Keratinocyte (primary cell): ENCODE measurements around the gene NRG3. TPM values are rescaled to one million over a fixed set of nuclear protein-coding genes. Genes with fewer than 3 reads are reported as not detected.

Experiments used
- DNase-seq: peaks from one replicate; pipeline ENCODE4 v3.0.0-alpha.2; 2011; ENCODE audit warnings: low read depth, missing footprints, low spot score
- FAIRE-seq: peaks from 2 replicates; lab custom pipeline; 2011; peaks lifted over from hg19 to GRCh38; lab: Jason Lieb, UNC
- H2AFZ ChIP-seq: 2 replicates; pipeline ENCODE4 v1.6.0; 2012; ENCODE audit warnings: low read length, control low read depth, inconsistent platforms; ENCODE audit not compliant: control insufficient read depth
- H3K27ac ChIP-seq: 2 replicates; pipeline ENCODE4 v1.5.1; 2011; ENCODE audit warnings: low read length; ENCODE audit not compliant: control insufficient read depth, insufficient read depth
- H3K27me3 ChIP-seq: 3 replicates; pipeline ENCODE4 v1.6.0; 2011; ENCODE audit warnings: low read length; ENCODE audit not compliant: control insufficient read depth, insufficient read depth; ENCODE audit errors: extremely low read depth
- H3K36me3 ChIP-seq, 2 experiments: 2 replicates in 1 of 2; 3 replicates in 1 of 2; pipeline ENCODE4 v1.5.1; 2011; ENCODE audit warnings: low read length in 2 of 2, mild to moderate bottlenecking in 1 of 2; ENCODE audit not compliant: control insufficient read depth in 2 of 2, insufficient read depth in 2 of 2; ENCODE audit errors: extremely low read depth in 1 of 2
- H3K4me1 ChIP-seq: 3 replicates; pipeline ENCODE4 v1.5.1; 2011; ENCODE audit warnings: low read length; ENCODE audit not compliant: control insufficient read depth, insufficient read depth; ENCODE audit errors: extremely low read depth
- H3K4me2 ChIP-seq: 3 replicates; pipeline ENCODE4 v1.6.0; 2011; ENCODE audit warnings: low read depth, low read length; ENCODE audit not compliant: control insufficient read depth, insufficient read depth; ENCODE audit errors: extremely low read depth
- H3K4me3 ChIP-seq, 3 experiments: fragments of 200-600 bp in 1 of 3; sonication (generic) in 1 of 3; 2 replicates in 2 of 3; 3 replicates in 1 of 3; pipeline ENCODE4 v1.5.1; 2011 to 2016; ENCODE audit warnings: low read length in 3 of 3, mild to moderate bottlenecking in 3 of 3, control low read depth in 2 of 3, inconsistent platforms in 1 of 3, low read depth in 1 of 3, mixed read lengths in 1 of 3, mixed run types in 1 of 3, moderate library complexity in 1 of 3; ENCODE audit not compliant: control insufficient read depth in 2 of 3, insufficient read depth in 2 of 3; ENCODE audit errors: extremely low read depth in 1 of 3
- H3K79me2 ChIP-seq: 2 replicates; pipeline ENCODE4 v1.6.0; 2012; ENCODE audit warnings: low read length; ENCODE audit not compliant: control insufficient read depth, insufficient read depth
- H3K9ac ChIP-seq: 3 replicates; pipeline ENCODE4 v1.6.0; 2011; ENCODE audit warnings: low read length; ENCODE audit not compliant: control insufficient read depth, insufficient read depth; ENCODE audit errors: extremely low read depth
- H3K9me1 ChIP-seq: 3 replicates; pipeline ENCODE4 v1.6.0; 2011; ENCODE audit warnings: low read length; ENCODE audit not compliant: control insufficient read depth, insufficient read depth; ENCODE audit errors: extremely low read depth
- H3K9me3 ChIP-seq: 2 replicates; pipeline ENCODE4 v1.5.1; 2012; ENCODE audit warnings: low read depth, low read length; ENCODE audit not compliant: control insufficient read depth
- H4K20me1 ChIP-seq: 3 replicates; pipeline ENCODE4 v1.6.0; 2011; ENCODE audit warnings: low read length; ENCODE audit not compliant: control insufficient read depth, insufficient read depth; ENCODE audit errors: extremely low read depth
- CTCF ChIP-seq, 3 experiments: IDR thresholded peaks in 1 of 3; conservative IDR thresholded peaks in 1 of 3; optimal IDR thresholded peaks in 1 of 3; 2 replicates in 2 of 3; 3 replicates in 1 of 3; pipeline versions ENCODE3 to v1.5.1; 2011; ENCODE audit warnings: low read length in 3 of 3, mild to moderate bottlenecking in 3 of 3, moderate library complexity in 2 of 3, control low read depth in 1 of 3, inconsistent platforms in 1 of 3; ENCODE audit not compliant: insufficient read depth in 2 of 3; ENCODE audit errors: extremely low read depth in 1 of 3
- EZH2 ChIP-seq: IDR thresholded peaks from one replicate; pipeline ENCODE4 v1.6.1; 2012; ENCODE audit warnings: inconsistent platforms, mild to moderate bottlenecking, low read length, moderate library complexity
- dilution Hi-C: fragments of 300-500 bp; cut with MboI; formaldehyde crosslinking; loops from one replicate; pipeline ENCODE4 v1.7.0; 2020; ENCODE audit warnings: low sequenced_read_pairs; ENCODE audit not compliant: extremely low pct_ligation_motif_present
- polyA plus RNA-seq, 5 experiments: library from polyadenylated mRNA; depleted of rRNA in 3 of 5; stranded (reverse) in 3 of 5; stranded (forward) in 1 of 5; unstranded in 1 of 5; fragments of >200 nt; gene quantifications; 1 replicate in 1 of 5; 2 replicates in 3 of 5; 3 replicates in 1 of 5; pipeline versions ENCODE4 v1.2.1 to v1.2.3, GENCODE V29; 2011 to 2012; ENCODE audit warnings: missing spikeins in 2 of 5, low read depth in 1 of 5, low replicate concordance in 1 of 5

NRG3 gene
- polyA plus RNA-seq, 1 donor (not counting 4 experiments of a cell fraction or from before 2014, with no cell fraction given), result not detected

GRCh38 chr10:82221601-82222149 is 346.7 kb downstream of the NRG3 start:
- no peaks in the 10 kb centered on the region for H3K4me1 ChIP-seq
- no peaks in the 10 kb centered on the region for H3K36me3 ChIP-seq
- H3K79me2 ChIP-seq, result no peaks in the 10 kb centered on the region
- H2AFZ ChIP-seq, result no peak overlapping the region
- no peaks in the 10 kb centered on the region for H4K20me1 ChIP-seq
- H3K4me3 ChIP-seq, result no peak overlapping the region
- no peak overlapping the region for H3K9ac ChIP-seq
- no peaks in the 10 kb centered on the region for H3K9me1 ChIP-seq
- no peak overlapping the region for H3K27ac ChIP-seq
- DNase-seq, result no peak
- dilution Hi-C loops, result no loop called here
- no peak for FAIRE-seq
- H3K27me3 ChIP-seq, result no peaks in the 10 kb centered on the region
- H3K4me2 ChIP-seq, result no peak overlapping the region
- no peaks in the 10 kb centered on the region for H3K9me3 ChIP-seq
- TF ChIP-seq EZH2, result no peak
- peak in 1 of 3 experiments; percentile 1 for TF ChIP-seq CTCF (optimal IDR thresholded peaks at IDR 0.05 in 1 of 3, IDR thresholded peaks at IDR 0.05 in 1 of 3, conservative IDR thresholded peaks at IDR 0.05 in 1 of 3; ENCODE audit: extremely low read depth in 1 of 3, insufficient read depth in 2 of 3, low read length in 3 of 3)

GRCh38 chr10:82228701-82229100 is 353.7 kb downstream of the NRG3 start:
- H3K27ac ChIP-seq, result no peak overlapping the region
- dilution Hi-C loops, result no loop called here
- no peak overlapping the region for H3K4me2 ChIP-seq
- TF ChIP-seq CTCF (optimal IDR thresholded peaks at IDR 0.05 in 1 of 3, IDR thresholded peaks at IDR 0.05 in 1 of 3, conservative IDR thresholded peaks at IDR 0.05 in 1 of 3; ENCODE audit: extremely low read depth in 1 of 3, insufficient read depth in 2 of 3, low read length in 3 of 3), result no peak
- H3K9me3 ChIP-seq, result no peaks in the 10 kb centered on the region
- H3K9ac ChIP-seq, result no peak overlapping the region
- H3K4me1 ChIP-seq, result no peaks in the 10 kb centered on the region
- FAIRE-seq, result no peak
- H3K4me3 ChIP-seq, result no peak overlapping the region
- H3K9me1 ChIP-seq, result no peaks in the 10 kb centered on the region
- H3K27me3 ChIP-seq, result no peaks in the 10 kb centered on the region
- no peaks in the 10 kb centered on the region for H4K20me1 ChIP-seq
- no peaks in the 10 kb centered on the region for H3K79me2 ChIP-seq
- no peaks in the 10 kb centered on the region for H3K36me3 ChIP-seq
- no peak for DNase-seq
- H2AFZ ChIP-seq, result no peak overlapping the region
